Loucy (cell line): ENCODE measurements around the gene RANBP17.
"Not testable (repeated sequence)": the region's sequence is repeated elsewhere in the genome, so short reads cannot be mapped to it uniquely, and the experiment has no call there.

Experiments
- H2AFZ ChIP-seq: fragments of 200-600 bp; sonication (generic); 2 replicates; pipeline ENCODE4 v1.6.0; 2016; ENCODE audit warnings: antibody characterized with exemption, mild to moderate bottlenecking, low read length, moderate library complexity
- H3F3A ChIP-seq: fragments of 200-600 bp; 2 replicates; pipeline ENCODE4 v1.6.0; 2016; ENCODE audit warnings: antibody characterized with exemption, low read depth, mild to moderate bottlenecking
- H3K27me3 ChIP-seq: fragments of 200-600 bp; sonication (generic); 2 replicates; pipeline ENCODE4 v1.6.1; 2014; ENCODE audit warnings: low read length, mild to moderate bottlenecking; ENCODE audit not compliant: insufficient read depth, poor library complexity, severe bottlenecking
- H3K36me3 ChIP-seq: fragments of 200-600 bp; sonication (generic); 2 replicates; pipeline ENCODE4 v1.6.1; 2016; ENCODE audit warnings: low read length; ENCODE audit not compliant: insufficient read depth
- H3K4me1 ChIP-seq: fragments of 200-600 bp; sonication (generic); 2 replicates; pipeline ENCODE4 v1.5.1; 2014; ENCODE audit warnings: low read length, mild to moderate bottlenecking; ENCODE audit not compliant: insufficient read depth, poor library complexity, severe bottlenecking
- H3K4me2 ChIP-seq: fragments of 200-600 bp; sonication (generic); 2 replicates; pipeline ENCODE4 v1.6.0; 2014; ENCODE audit warnings: antibody characterized with exemption, low read length, low read depth, mild to moderate bottlenecking; ENCODE audit not compliant: poor library complexity, severe bottlenecking
- H3K4me3 ChIP-seq: fragments of 200-600 bp; sonication (generic); 2 replicates; pipeline ENCODE4 v1.5.1; 2014; ENCODE audit warnings: low read length, mild to moderate bottlenecking, mixed read lengths; ENCODE audit not compliant: poor library complexity, severe bottlenecking
- H3K79me2 ChIP-seq: fragments of 200-600 bp; sonication (generic); 2 replicates; pipeline ENCODE4 v1.6.1; 2014; ENCODE audit warnings: low read length; ENCODE audit not compliant: insufficient read depth
- H3K9ac ChIP-seq: fragments of 200-600 bp; sonication (generic); 2 replicates; pipeline ENCODE4 v1.6.0; 2014; ENCODE audit warnings: mild to moderate bottlenecking, low read depth, low read length, moderate library complexity; ENCODE audit not compliant: poor library complexity, severe bottlenecking
- H3K9me2 ChIP-seq: fragments of 200-600 bp; sonication (generic); replicated peaks from 2 replicates; pipeline ENCODE4 v1.6.1; 2016; ENCODE audit warnings: low read depth, low read length, mixed read lengths
- H3K9me3 ChIP-seq: fragments of 200-600 bp; sonication (generic); 2 replicates; pipeline ENCODE4 v1.6.1; 2014; ENCODE audit warnings: mild to moderate bottlenecking, antibody characterized with exemption, low read length, low read depth; ENCODE audit not compliant: insufficient read depth
- H4K20me1 ChIP-seq: fragments of 200-600 bp; sonication (generic); 2 replicates; pipeline ENCODE4 v1.6.0; 2014; ENCODE audit warnings: antibody characterized with exemption, low read length, mild to moderate bottlenecking; ENCODE audit not compliant: insufficient read depth, poor library complexity, severe bottlenecking
- EZH2phosphoT487 ChIP-seq: fragments of 200-600 bp; IDR thresholded peaks from 2 replicates; pipeline ENCODE4 v1.6.1; 2018; ENCODE audit warnings: antibody characterized with exemption, mild to moderate bottlenecking, moderate library complexity, borderline replicate concordance
- TF ChIP-seq, protein P1 (sequence below): fragments of 200-600 bp; sonication (generic); conservative IDR thresholded peaks from 2 replicates; pipeline ENCODE4 v1.5.1; 2014; ENCODE audit warnings: mild to moderate bottlenecking, antibody characterized with exemption, low read length

The RANBP17 gene

GRCh38 chr5:170963521-170963920 is 101.7 kb downstream of the RANBP17 start:
- Histone ChIP-seq H3K4me2 (no peak overlapping the region), H4K20me1 (no peaks in the 10 kb centered on the region), H3K36me3 (no peaks in the 10 kb centered on the region), H3K27me3 (no peaks in the 10 kb centered on the region), H3K79me2 (no peaks in the 10 kb centered on the region), H3F3A (no peaks in the 10 kb centered on the region), H3K4me1 (no peaks in the 10 kb centered on the region), H3K4me3 (no peak overlapping the region), H3K9me3 (no peaks in the 10 kb centered on the region), H3K9me2 (no peaks in the 10 kb centered on the region), H2AFZ (no peak overlapping the region), H3K9ac (no peak overlapping the region)
- TF ChIP-seq EZH2phosphoT487: no peak
- TF ChIP-seq, protein P1, sequence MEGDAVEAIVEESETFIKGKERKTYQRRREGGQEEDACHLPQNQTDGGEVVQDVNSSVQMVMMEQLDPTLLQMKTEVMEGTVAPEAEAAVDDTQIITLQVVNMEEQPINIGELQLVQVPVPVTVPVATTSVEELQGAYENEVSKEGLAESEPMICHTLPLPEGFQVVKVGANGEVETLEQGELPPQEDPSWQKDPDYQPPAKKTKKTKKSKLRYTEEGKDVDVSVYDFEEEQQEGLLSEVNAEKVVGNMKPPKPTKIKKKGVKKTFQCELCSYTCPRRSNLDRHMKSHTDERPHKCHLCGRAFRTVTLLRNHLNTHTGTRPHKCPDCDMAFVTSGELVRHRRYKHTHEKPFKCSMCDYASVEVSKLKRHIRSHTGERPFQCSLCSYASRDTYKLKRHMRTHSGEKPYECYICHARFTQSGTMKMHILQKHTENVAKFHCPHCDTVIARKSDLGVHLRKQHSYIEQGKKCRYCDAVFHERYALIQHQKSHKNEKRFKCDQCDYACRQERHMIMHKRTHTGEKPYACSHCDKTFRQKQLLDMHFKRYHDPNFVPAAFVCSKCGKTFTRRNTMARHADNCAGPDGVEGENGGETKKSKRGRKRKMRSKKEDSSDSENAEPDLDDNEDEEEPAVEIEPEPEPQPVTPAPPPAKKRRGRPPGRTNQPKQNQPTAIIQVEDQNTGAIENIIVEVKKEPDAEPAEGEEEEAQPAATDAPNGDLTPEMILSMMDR: no peak

GRCh38 chr5:170974461-170974860 is 112.6 kb downstream of the RANBP17 start:
- no peaks in the 10 kb centered on the region for H3K9me2 ChIP-seq
- H3K4me1 ChIP-seq: no peaks in the 10 kb centered on the region
- H3F3A ChIP-seq: no peaks in the 10 kb centered on the region
- H2AFZ ChIP-seq: no peak overlapping the region
- H3K9me3 ChIP-seq: no peaks in the 10 kb centered on the region
- H3K4me2 ChIP-seq: no peak overlapping the region
- no peaks in the 10 kb centered on the region for H3K36me3 ChIP-seq
- H3K4me3 ChIP-seq: no peak overlapping the region
- H3K27me3 ChIP-seq: no peaks in the 10 kb centered on the region
- H3K9ac ChIP-seq: no peak overlapping the region
- no peak for TF ChIP-seq EZH2phosphoT487
- TF ChIP-seq, protein P1: no peak
- no peaks in the 10 kb centered on the region for H3K79me2 ChIP-seq
- no peaks in the 10 kb centered on the region for H4K20me1 ChIP-seq

DNA sequence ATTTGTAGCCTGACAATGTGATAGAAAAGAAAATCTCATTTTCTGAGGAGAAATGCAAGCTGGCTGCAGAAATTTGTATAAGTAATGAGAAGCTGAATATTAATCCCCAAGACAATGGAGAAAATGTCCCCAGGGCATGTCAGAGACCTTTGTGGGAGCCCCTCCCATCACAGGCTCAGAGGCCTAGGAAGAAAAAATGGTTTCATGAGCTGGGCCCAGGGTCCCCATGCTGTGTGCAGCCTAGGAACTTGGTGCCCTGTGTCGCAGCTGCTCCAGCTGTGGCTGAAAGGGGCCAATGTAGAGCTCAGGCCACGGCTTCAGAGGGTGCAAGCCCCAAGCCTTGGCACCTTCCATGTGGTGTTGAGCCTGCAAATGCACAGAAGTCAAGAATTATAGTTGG is 118.4 kb downstream of the RANBP17 start:
- not testable (repeated sequence) for H3K9me2 ChIP-seq, H3K4me2 ChIP-seq, H2AFZ ChIP-seq, H3K36me3 ChIP-seq, H4K20me1 ChIP-seq, H3K4me1 ChIP-seq, H3K4me3 ChIP-seq, H3K27me3 ChIP-seq, H3K79me2 ChIP-seq, H3K9ac ChIP-seq, H3F3A ChIP-seq, H3K9me3 ChIP-seq

DNA sequence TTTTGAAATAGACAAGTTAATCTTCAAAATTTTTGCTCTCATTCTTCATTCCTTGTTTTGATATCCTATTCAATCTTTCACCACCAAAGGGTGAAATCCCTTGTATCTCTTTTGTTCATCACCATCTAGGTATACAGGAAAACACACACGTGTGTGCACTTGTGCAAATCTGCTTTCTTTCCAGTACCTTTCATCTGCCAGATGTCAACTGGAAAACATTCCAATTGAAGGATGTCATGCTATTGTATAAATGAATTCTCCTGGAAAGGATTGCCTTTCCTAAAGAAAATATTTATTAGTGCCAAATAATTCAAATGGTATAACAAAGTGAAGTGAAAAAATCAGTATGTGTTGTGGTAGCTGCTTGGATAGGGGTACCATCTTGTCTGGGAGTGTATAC is 123.7 kb downstream of the RANBP17 start:
- no peak overlapping the region for H3K4me3 ChIP-seq
- no peak overlapping the region for H2AFZ ChIP-seq
- H3K79me2 ChIP-seq: no peaks in the 10 kb centered on the region
- no peaks in the 10 kb centered on the region for H3K27me3 ChIP-seq
- H4K20me1 ChIP-seq: no peaks in the 10 kb centered on the region
- no peak for TF ChIP-seq EZH2phosphoT487
- TF ChIP-seq, protein P1: no peak
- no peaks in the 10 kb centered on the region for H3K9me2 ChIP-seq
- no peaks in the 10 kb centered on the region for H3F3A ChIP-seq
- H3K4me1 ChIP-seq: no peaks in the 10 kb centered on the region
- no peak overlapping the region for H3K9ac ChIP-seq
- H3K4me2 ChIP-seq: no peak overlapping the region
- H3K9me3 ChIP-seq: no peaks in the 10 kb centered on the region
- H3K36me3 ChIP-seq: no peaks in the 10 kb centered on the region
